Lower lobe of right lung (tissue), 2 donors: ENCODE results near the gene BRAT1. TPM values are rescaled to one million over a fixed set of nuclear protein-coding genes. Genes with fewer than 3 reads are reported as not detected.
A peak's percentile ranks its signal among the peaks of the same experiment; 100 is the strongest.
"Not testable (repeated sequence)": the region's sequence is repeated elsewhere in the genome, so short reads cannot be mapped to it uniquely, and the experiment has no call there.

Source experiments
- ATAC-seq, 2 donors: fragments of 200-7000 bp; cut with Tn5 transposase; one replicate each; pipeline ENCODE4 v1.9.1; 2020 to 2022; ENCODE audit warnings: mild to moderate bottlenecking in 2 of 2, moderate library complexity in 2 of 2
- DNase-seq: peaks from one replicate; pipeline ENCODE4 v3.0.0-alpha.2; 2020
- H3K27ac ChIP-seq: fragments of 200-600 bp; one replicate; pipeline ENCODE4 v1.8.0; 2022
- H3K27me3 ChIP-seq: fragments of 200-600 bp; one replicate; pipeline ENCODE4 v1.8.0; 2022; ENCODE audit warnings: low read depth
- H3K36me3 ChIP-seq: fragments of 200-600 bp; one replicate; pipeline ENCODE4 v1.8.0; 2022; ENCODE audit warnings: mild to moderate bottlenecking
- H3K4me1 ChIP-seq: fragments of 200-600 bp; one replicate; pipeline ENCODE4 v1.8.0; 2022
- H3K4me3 ChIP-seq: fragments of 200-600 bp; one replicate; pipeline ENCODE4 v1.8.0; 2022; ENCODE audit warnings: mild to moderate bottlenecking
- H3K9me3 ChIP-seq: fragments of 200-600 bp; one replicate; pipeline ENCODE4 v1.8.0; 2022
- CTCF ChIP-seq: fragments of 200-600 bp; IDR thresholded peaks from one replicate; pipeline ENCODE4 v1.8.0; 2022; ENCODE audit warnings: antibody characterized with exemption, mild to moderate bottlenecking
- intact Hi-C: fragments of 100-400 bp; cut with DNase I; formaldehyde crosslinking; loops from one replicate; pipeline ENCODE4 v1.11.0; 2022
- total RNA-seq: library from RNA; stranded (reverse); fragmentation: NEBNext Ultra II Directional; extraction: Animal tissue kit (Norgen Biotek cat#: 25700); gene quantifications from one replicate; pipeline ENCODE4 v1.2.1, GENCODE V29; 2021
- donor health status: DM: no; HTN: yes; CAD: no; lungs with severe emphysema.

Gene BRAT1
- total RNA-seq, 1 donor from 2014 or later, result 24.4 TPM

DNA sequence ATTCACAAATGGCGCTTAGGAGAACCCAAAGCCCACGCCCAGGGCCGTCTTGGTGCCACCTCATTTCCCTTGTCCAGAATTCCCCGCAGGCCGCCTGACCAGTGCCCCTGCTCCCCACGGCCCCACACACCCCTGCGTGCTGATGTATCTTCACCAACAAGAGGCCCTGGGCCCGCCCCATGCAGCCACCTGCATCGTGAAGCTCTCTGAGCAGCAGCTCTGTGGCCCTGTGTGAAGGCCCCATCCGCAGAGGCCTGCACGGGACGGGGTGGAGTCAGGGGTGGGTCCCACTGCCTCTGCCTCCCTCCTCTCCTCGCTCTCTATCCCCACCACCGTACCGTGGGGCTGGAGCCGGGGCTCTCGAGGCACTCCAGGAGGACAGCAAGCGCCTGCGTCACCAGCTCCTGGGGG lies 14.7 kb downstream of the BRAT1 start:
- Histone ChIP-seq H3K27ac (no peak overlapping the region), H3K27me3 (no peaks in the 10 kb centered on the region), H3K9me3 (no peaks in the 10 kb centered on the region), H3K4me3 (no peak overlapping the region), H3K4me1 (no peaks in the 10 kb centered on the region), H3K36me3 (peaks cover 79% of the 10 kb centered on the region)
- intact Hi-C loops, result no loop called here
- ATAC-seq (no peak), DNase-seq (peak; percentile 44)
- no peak for TF ChIP-seq CTCF

GRCh38 chr7:2540133-2540532 lies 15.2 kb downstream of the BRAT1 start:
- Histone ChIP-seq H3K27me3 (no peaks in the 10 kb centered on the region), H3K4me3 (no peak overlapping the region), H3K27ac (no peak overlapping the region), H3K9me3 (no peaks in the 10 kb centered on the region), H3K4me1 (no peaks in the 10 kb centered on the region), H3K36me3 (peaks cover 74% of the 10 kb centered on the region)
- no peak for TF ChIP-seq CTCF
- DNase-seq (no peak), ATAC-seq (no peak)
- intact Hi-C loops, result no loop called here

DNA sequence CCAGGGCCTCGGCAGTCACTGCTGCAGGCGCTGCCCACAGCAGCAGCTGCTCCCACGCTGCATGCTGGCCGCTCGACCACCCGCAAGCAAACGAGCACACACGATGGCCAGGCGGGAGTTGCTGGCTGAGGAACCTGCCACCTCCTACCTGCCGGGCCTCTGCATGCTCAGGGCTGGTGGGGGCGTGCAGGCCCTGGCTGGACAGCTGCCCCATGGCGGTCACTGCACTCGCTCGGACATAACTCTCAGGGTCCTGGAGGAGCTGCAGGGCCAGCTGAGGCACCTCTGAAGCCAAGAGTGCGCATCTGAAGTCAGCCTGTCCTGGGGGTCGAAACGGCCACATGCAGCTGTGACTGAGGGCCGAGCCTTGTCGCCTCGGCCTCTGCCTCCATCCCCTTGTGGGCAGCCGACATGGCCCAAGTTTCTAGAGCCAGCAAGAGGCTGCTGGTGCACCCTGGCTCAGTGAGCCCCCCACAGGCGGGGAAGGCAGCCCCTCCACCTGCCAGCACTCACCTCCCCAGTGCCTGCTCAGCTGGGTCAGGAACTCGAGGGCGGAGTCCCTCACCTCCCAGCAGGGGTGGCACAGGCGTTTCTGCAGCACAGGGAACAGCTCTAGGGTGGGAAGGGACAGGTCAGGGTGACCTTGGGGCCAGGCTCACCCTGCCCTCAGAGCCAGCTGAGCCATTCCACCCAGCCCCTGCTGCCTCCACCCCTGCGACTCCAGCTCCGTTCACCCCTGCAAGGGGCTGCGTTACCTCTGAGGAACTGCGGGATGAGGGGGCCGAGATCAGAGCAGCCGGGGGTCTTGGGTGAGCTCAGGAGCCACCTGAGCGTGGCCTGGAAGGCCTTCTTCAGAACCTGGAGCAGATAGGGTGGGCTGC lies 16.1 kb downstream of the BRAT1 start:
- Histone ChIP-seq H3K27me3 (no peaks in the 10 kb centered on the region), H3K9me3 (no peaks in the 10 kb centered on the region), H3K4me1 (no peaks in the 10 kb centered on the region), H3K27ac (no peak overlapping the region), H3K36me3 (peaks cover 67% of the 10 kb centered on the region), H3K4me3 (no peak overlapping the region)
- no peak for DNase-seq
- intact Hi-C loops, result no loop called here
- no peak for TF ChIP-seq CTCF
- ATAC-seq, result no peak

DNA sequence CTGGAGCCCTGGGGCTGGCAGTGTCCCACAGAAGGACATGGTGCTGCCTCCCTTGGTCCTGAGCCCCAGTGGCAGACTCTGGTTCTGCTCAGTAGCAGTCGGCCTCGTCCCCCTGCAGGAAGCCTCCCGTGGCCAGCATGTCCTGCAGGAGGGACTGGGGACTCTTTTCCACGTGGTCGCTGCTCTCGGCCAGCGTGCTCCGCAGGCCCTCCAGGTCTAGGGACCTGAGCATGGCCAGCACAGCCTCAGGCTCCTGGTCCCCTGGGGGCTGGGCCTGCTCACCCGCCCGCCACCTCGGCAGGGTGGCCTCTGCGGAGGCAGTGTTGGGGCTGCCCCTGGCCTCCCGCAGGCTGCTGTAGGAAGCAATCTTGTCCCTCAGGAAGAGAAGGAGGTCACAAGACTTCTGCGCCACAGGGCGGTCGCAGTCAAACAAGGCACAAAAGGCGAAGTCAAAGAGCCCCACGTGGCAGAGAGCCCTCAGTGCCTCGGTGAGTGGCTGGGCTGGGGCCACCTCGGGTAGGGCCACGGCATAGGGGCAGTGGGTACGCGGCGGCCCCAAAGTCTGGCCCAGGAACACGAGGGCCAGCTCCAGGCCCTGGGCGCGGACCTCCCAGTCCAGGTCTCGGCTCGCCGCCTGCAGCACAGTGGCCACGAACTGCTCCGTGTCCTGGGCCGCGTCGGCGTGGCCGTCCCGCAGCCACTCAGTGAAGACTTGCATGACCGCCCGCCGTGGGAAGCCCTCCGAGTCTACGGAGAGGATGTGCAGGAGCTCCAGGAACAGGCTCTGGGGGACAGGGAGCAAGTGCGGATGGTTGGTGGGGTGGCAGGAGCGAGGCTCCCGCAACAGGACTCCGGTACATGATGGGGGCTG lies 17.1 kb downstream of the BRAT1 start:
- no peaks in the 10 kb centered on the region for H3K9me3 ChIP-seq
- TF ChIP-seq CTCF, result no peak
- no peak overlapping the region for H3K4me3 ChIP-seq
- no peaks in the 10 kb centered on the region for H3K4me1 ChIP-seq
- ATAC-seq (no peak), DNase-seq (peak; percentile 41)
- no peak overlapping the region for H3K27ac ChIP-seq
- H3K27me3 ChIP-seq, result no peaks in the 10 kb centered on the region
- intact Hi-C loops, result no loop called here
- peaks cover 57% of the 10 kb centered on the region for H3K36me3 ChIP-seq

- DNase-seq, result peak; percentile 44
- Histone ChIP-seq H3K36me3 (peaks cover 37% of the 10 kb centered on the region), H3K4me1 (peaks cover 10% of the 10 kb centered on the region)
- H3K27me3 ChIP-seq, ATAC-seq, H3K4me3 ChIP-seq, H3K27ac ChIP-seq, intact Hi-C loops, H3K9me3 ChIP-seq: not testable (repeated sequence)
These were observed 19.3 kb downstream of the BRAT1 start for GRCh38 chr7:2535872-2536627.

DNA sequence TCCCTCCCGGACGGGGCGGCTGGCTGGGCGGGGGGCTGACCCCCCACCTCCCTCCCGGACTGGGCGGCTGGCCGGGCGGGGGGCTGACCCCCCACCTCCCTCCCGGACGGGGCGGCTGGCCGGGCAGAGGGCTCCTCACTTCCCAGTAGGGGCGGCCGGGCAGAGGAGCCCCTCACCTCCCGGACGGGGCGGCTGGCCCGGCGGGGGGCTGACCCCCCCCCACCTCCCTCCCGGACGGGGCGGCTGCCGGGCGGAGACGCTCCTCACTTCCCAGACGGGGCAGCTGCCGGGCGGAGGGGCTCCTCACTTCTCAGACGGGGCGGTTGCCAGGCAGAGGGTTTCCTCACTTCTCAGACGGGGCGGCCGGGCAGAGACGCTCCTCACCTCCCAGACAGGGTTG lies 21.1 kb downstream of the BRAT1 start:
- DNase-seq, H3K9me3 ChIP-seq, ATAC-seq, H3K4me3 ChIP-seq, H3K27me3 ChIP-seq, H3K27ac ChIP-seq, intact Hi-C loops: not testable (repeated sequence)
- Histone ChIP-seq H3K4me1 (peaks cover 29% of the 10 kb centered on the region), H3K36me3 (peaks cover 19% of the 10 kb centered on the region)

- H3K36me3 ChIP-seq, result peaks cover 18% of the 10 kb centered on the region
- H3K4me3 ChIP-seq, H3K9me3 ChIP-seq, H3K27me3 ChIP-seq, H3K27ac ChIP-seq, ATAC-seq, intact Hi-C loops, DNase-seq: not testable (repeated sequence)
- peaks cover 35% of the 10 kb centered on the region for H3K4me1 ChIP-seq
These were observed 21.8 kb downstream of the BRAT1 start for GRCh38 chr7:2533566-2533965.

- H3K27ac ChIP-seq, H3K9me3 ChIP-seq, H3K27me3 ChIP-seq, DNase-seq, H3K4me3 ChIP-seq, intact Hi-C loops, ATAC-seq: not testable (repeated sequence)
- Histone ChIP-seq H3K36me3 (peaks cover 17% of the 10 kb centered on the region), H3K4me1 (peaks cover 43% of the 10 kb centered on the region)
These were observed 22.5 kb downstream of the BRAT1 start for GRCh38 chr7:2532816-2533215.
